H1 (cell line): ENCODE data around the gene PASK. TPM values are rescaled to one million over a fixed set of nuclear protein-coding genes. Genes with fewer than 3 reads are reported as not detected.

Source experiments
- CTCF ChIA-PET: fragments of 300-600 bp; sonication (Branson Sonifier 250); formaldehyde crosslinking; loops from one replicate; lab custom pipeline; 2021; ENCODE audit not compliant: partially characterized antibody; lab: Charles Lee
- POLR2A ChIA-PET: fragments of 300-600 bp; sonication (Branson Sonifier 250); formaldehyde crosslinking; loops from one replicate; lab custom pipeline; 2021; ENCODE audit warnings: inconsistent platforms; ENCODE audit not compliant: partially characterized antibody; lab: Charles Lee
- DNase-seq, 2 experiments: peaks; one replicate each; pipeline versions ENCODE4 v3.0.0 to v3.0.0-alpha.2; 2010 to 2022; ENCODE audit warnings: low spot score in 2 of 2, low read depth in 1 of 2, mixed read lengths in 1 of 2
- FAIRE-seq: peaks from 2 replicates; lab custom pipeline; 2011; peaks lifted over from hg19 to GRCh38; lab: Jason Lieb, UNC
- H2AFZ ChIP-seq: 2 replicates; pipeline ENCODE4 v1.8.1; 2012; ENCODE audit warnings: low read length, inconsistent platforms
- H2AK5ac ChIP-seq: 2 replicates; pipeline ENCODE4 v1.6.1; 2013; ENCODE audit warnings: low read depth, low read length
- H2BK120ac ChIP-seq: replicated peaks from 2 replicates; pipeline ENCODE3; 2013; ENCODE audit warnings: low read depth, low read length, inconsistent platforms
- H2BK12ac ChIP-seq: 2 replicates; pipeline ENCODE4 v1.6.1; 2013; ENCODE audit warnings: low read depth, low read length
- H2BK15ac ChIP-seq: 2 replicates; pipeline ENCODE4 v1.6.1; 2013; ENCODE audit warnings: low read length
- H2BK20ac ChIP-seq: 2 replicates; pipeline ENCODE4 v1.6.1; 2013; ENCODE audit warnings: low read length
- H2BK5ac ChIP-seq: 2 replicates; pipeline ENCODE4 v1.6.1; 2013; ENCODE audit warnings: low read depth, low read length
- H3K14ac ChIP-seq: 2 replicates; pipeline ENCODE4 v1.6.1; 2013; ENCODE audit warnings: inconsistent platforms; ENCODE audit not compliant: insufficient read length
- H3K18ac ChIP-seq: 2 replicates; pipeline ENCODE4 v1.6.1; 2013; ENCODE audit warnings: low read length; ENCODE audit errors: extremely low read depth
- H3K23ac ChIP-seq: 2 replicates; pipeline ENCODE4 v1.6.1; 2013; ENCODE audit warnings: inconsistent platforms; ENCODE audit not compliant: insufficient read length
- H3K23me2 ChIP-seq: 2 replicates; pipeline ENCODE4 v1.6.1; 2013; ENCODE audit warnings: low read depth, low read length
- H3K27ac ChIP-seq: 2 replicates; pipeline ENCODE4 v1.6.1; 2011; ENCODE audit warnings: low read depth, low read length, inconsistent platforms
- H3K27me3 ChIP-seq, 4 experiments: replicated peaks in 1 of 4; 1 replicate in 1 of 4; 2 replicates in 3 of 4; pipeline versions ENCODE4 v1.6.1 to v1.8.1; 2011 to 2013; ENCODE audit warnings: low read length in 3 of 4, mild to moderate bottlenecking in 3 of 4, inconsistent platforms in 2 of 4, mixed read lengths in 2 of 4, moderate library complexity in 1 of 4; ENCODE audit not compliant: control insufficient read depth in 3 of 4, insufficient read depth in 3 of 4; ENCODE audit errors: extremely low read depth in 1 of 4
- H3K36me3 ChIP-seq, 4 experiments: 2 replicates each; pipeline versions ENCODE4 v1.6.1 to v1.8.1; 2011 to 2013; ENCODE audit warnings: mild to moderate bottlenecking in 4 of 4, low read length in 3 of 4, moderate library complexity in 2 of 4, control low read depth in 1 of 4, inconsistent platforms in 1 of 4; ENCODE audit not compliant: insufficient read depth in 4 of 4, control insufficient read depth in 2 of 4
- H3K4ac ChIP-seq: replicated peaks from 2 replicates; pipeline ENCODE3; 2013; ENCODE audit warnings: low read length, low read depth, mixed read lengths, inconsistent platforms; ENCODE audit not compliant: insufficient read length
- H3K4me1 ChIP-seq, 4 experiments: replicated peaks in 1 of 4; 1 replicate in 1 of 4; 2 replicates in 3 of 4; pipeline versions ENCODE4 v1.6.1 to v1.8.1; 2011 to 2013; ENCODE audit warnings: low read length in 3 of 4, inconsistent platforms in 2 of 4, mixed read lengths in 1 of 4; ENCODE audit not compliant: insufficient read depth in 4 of 4, control insufficient read depth in 3 of 4
- H3K4me2 ChIP-seq, 2 experiments: 2 replicates each; pipeline versions ENCODE4 v1.6.1 to v1.8.1; 2011 to 2013; ENCODE audit warnings: low read depth in 2 of 2, low read length in 2 of 2, control low read depth in 1 of 2, inconsistent platforms in 1 of 2, mild to moderate bottlenecking in 1 of 2; ENCODE audit not compliant: insufficient read depth in 1 of 2
- H3K4me3 ChIP-seq, 4 experiments: fragments of 200-600, 300-600 bp in 1 of 4; sonication (generic), shearing (Covaris generic), sonication (Bioruptor Twin) in 1 of 4; 2 replicates each; pipeline versions ENCODE4 v1.5.1 to v1.8.1; 2011 to 2016; ENCODE audit warnings: low read length in 4 of 4, low read depth in 3 of 4, control low read depth in 2 of 4, inconsistent platforms in 2 of 4, mild to moderate bottlenecking in 2 of 4, mixed read lengths in 1 of 4, moderate library complexity in 1 of 4; ENCODE audit not compliant: insufficient read depth in 2 of 4; ENCODE audit errors: extremely low read depth in 1 of 4
- H3K56ac ChIP-seq: replicated peaks from 2 replicates; pipeline ENCODE3; 2013; ENCODE audit warnings: low read depth, mild to moderate bottlenecking, mixed read lengths, low read length, inconsistent platforms; ENCODE audit not compliant: insufficient read length
- H3K79me1 ChIP-seq: 2 replicates; pipeline ENCODE4 v1.6.1; 2013; ENCODE audit warnings: low read depth, low read length, control low read depth
- H3K79me2 ChIP-seq, 2 experiments: 2 replicates each; pipeline versions ENCODE4 v1.6.1 to v1.8.1; 2012 to 2013; ENCODE audit warnings: low read length in 2 of 2, mild to moderate bottlenecking in 2 of 2, inconsistent platforms in 1 of 2; ENCODE audit not compliant: insufficient read depth in 2 of 2, control insufficient read depth in 1 of 2
- H3K9ac ChIP-seq, 4 experiments: replicated peaks in 1 of 4; 1 replicate in 1 of 4; 2 replicates in 3 of 4; pipeline versions ENCODE4 v1.6.1 to v1.8.1; 2011 to 2013; ENCODE audit warnings: low read depth in 3 of 4, low read length in 3 of 4, control low read depth in 2 of 4, mild to moderate bottlenecking in 2 of 4, moderate library complexity in 2 of 4, inconsistent platforms in 1 of 4; ENCODE audit errors: extremely low read depth in 1 of 4
- H3K9me3 ChIP-seq, 2 experiments: 2 replicates each; pipeline versions ENCODE4 v1.6.1 to v1.8.1; 2012 to 2013; ENCODE audit warnings: mild to moderate bottlenecking in 2 of 2, moderate library complexity in 2 of 2, control low read depth in 1 of 2, inconsistent platforms in 1 of 2, low read depth in 1 of 2, low read length in 1 of 2, mixed read lengths in 1 of 2; ENCODE audit not compliant: insufficient read depth in 2 of 2
- H4K20me1 ChIP-seq, 2 experiments: replicated peaks in 1 of 2; 2 replicates each; pipeline versions ENCODE3 to v1.8.1; 2011 to 2013; ENCODE audit warnings: inconsistent platforms in 2 of 2, low read length in 2 of 2, mild to moderate bottlenecking in 1 of 2; ENCODE audit not compliant: insufficient read depth in 2 of 2, control insufficient read depth in 1 of 2
- H4K5ac ChIP-seq: 2 replicates; pipeline ENCODE4 v1.6.1; 2013; ENCODE audit warnings: low read length, low read depth, mixed read lengths, inconsistent platforms; ENCODE audit not compliant: insufficient read length
- H4K8ac ChIP-seq: 2 replicates; pipeline ENCODE4 v1.8.0; 2013; ENCODE audit warnings: mild to moderate bottlenecking, moderate library complexity, low read length, inconsistent platforms; ENCODE audit not compliant: insufficient read depth; ENCODE audit errors: extremely low read depth
- H4K91ac ChIP-seq: replicated peaks from 2 replicates; pipeline ENCODE3; 2013; ENCODE audit warnings: low read length, mixed read lengths, inconsistent platforms; ENCODE audit not compliant: insufficient read length
- ASH2L ChIP-seq: fragments of 200-600, 300-600 bp; sonication (generic); IDR thresholded peaks from one replicate; pipeline ENCODE4 v1.7.1; 2017; ENCODE audit warnings: low read length
- CREB1 ChIP-seq: IDR thresholded peaks from 2 replicates; pipeline ENCODE4 v1.6.1; 2012; ENCODE audit warnings: inconsistent platforms
- EGR1 ChIP-seq: IDR thresholded peaks from 2 replicates; pipeline ENCODE4 v1.6.1; 2011; ENCODE audit warnings: low read depth, low read length, borderline replicate concordance
- EZH2 ChIP-seq: fragments of 200-600 bp; sonication (generic); IDR thresholded peaks from 2 replicates; pipeline ENCODE4 v1.7.1; 2012; ENCODE audit warnings: low read depth, mild to moderate bottlenecking, moderate library complexity, low read length, inconsistent platforms; ENCODE audit not compliant: severe bottlenecking
- HDAC2 ChIP-seq, 2 experiments: fragments of 300-600 bp in 1 of 2; sonication (generic) in 1 of 2; IDR thresholded peaks; 2 replicates each; pipeline ENCODE4 v1.6.1; 2011 to 2012; ENCODE audit warnings: low read depth in 2 of 2, low read length in 2 of 2, mild to moderate bottlenecking in 2 of 2, moderate library complexity in 2 of 2, borderline replicate concordance in 1 of 2, inconsistent platforms in 1 of 2
- KDM1A ChIP-seq: fragments of 200-600, 300-600 bp; sonication (generic); IDR thresholded peaks from 2 replicates; pipeline ENCODE4 v1.7.1; 2016; ENCODE audit warnings: mild to moderate bottlenecking, low read length, borderline replicate concordance
- RBBP5 ChIP-seq: IDR thresholded peaks from 2 replicates; pipeline ENCODE4 v1.7.1; 2012; ENCODE audit warnings: low read depth, mild to moderate bottlenecking, inconsistent platforms, low read length, moderate library complexity, borderline replicate concordance
- RFX5 ChIP-seq: IDR thresholded peaks from 2 replicates; pipeline ENCODE4 v1.6.1; 2011; ENCODE audit warnings: low read depth, low read length, improper control_type of control experiment, borderline replicate concordance
- RXRA ChIP-seq: IDR thresholded peaks from 2 replicates; pipeline ENCODE4 v1.6.1; 2011; ENCODE audit warnings: low read depth, mild to moderate bottlenecking, low read length, moderate library complexity; ENCODE audit not compliant: insufficient read depth
- SIX5 ChIP-seq: IDR thresholded peaks from 2 replicates; pipeline ENCODE4 v1.6.1; 2011; ENCODE audit warnings: mild to moderate bottlenecking, low read depth, low read length
- SP4 ChIP-seq: IDR thresholded peaks from 2 replicates; pipeline ENCODE4 v1.6.1; 2012; ENCODE audit warnings: low read length, inconsistent platforms
- TAF1 ChIP-seq: IDR thresholded peaks from 2 replicates; pipeline ENCODE4 v1.6.1; 2011; ENCODE audit warnings: mild to moderate bottlenecking, low read depth, low read length
- TBP ChIP-seq: IDR thresholded peaks from 2 replicates; pipeline ENCODE4 v1.6.1; 2011; ENCODE audit warnings: low read depth, low read length, improper control_type of control experiment
- TCF12 ChIP-seq: IDR thresholded peaks from 2 replicates; pipeline ENCODE4 v1.6.1; 2011; ENCODE audit warnings: low read depth, mild to moderate bottlenecking, low read length
- TEAD4 ChIP-seq: IDR thresholded peaks from 2 replicates; pipeline ENCODE4 v1.6.1; 2012; ENCODE audit warnings: low read depth, low read length, inconsistent platforms, mixed read lengths
- WGBS, 2 experiments: shearing (Covaris generic) in 1 of 2; methylation state at CpG; one replicate each; pipeline versions ENCODE4 v1.1.6 to v1.1.7; 2013 to 2015; ENCODE audit warnings: low lambda C conversion rate in 2 of 2, mixed read lengths in 2 of 2, inconsistent platforms in 1 of 2, low coverage in 1 of 2, missing lambda C conversion rate in 1 of 2; ENCODE audit not compliant: insufficient replicate concordance in 2 of 2, insufficient coverage in 1 of 2, insufficient read length in 1 of 2; ENCODE audit errors: extremely low coverage in 1 of 2, missing lambda C conversion rate in 1 of 2; 5-methylcytosine and 5-hydroxymethylcytosine counted together
- polyA plus RNA-seq, 7 experiments: library from polyadenylated mRNA; depleted of rRNA in 3 of 7; stranded (reverse) in 5 of 7; unstranded in 2 of 7; fragments of >200 nt in 5 of 7; fragments of 200-250 nt in 2 of 7; gene quantifications; 1 replicate in 5 of 7; 2 replicates in 1 of 7; 4 replicates in 1 of 7; pipeline versions ENCODE4 v1.2.1 to v1.2.3, GENCODE V29; 2011 to 2013; ENCODE audit warnings: missing spikeins in 2 of 7, mixed read lengths in 2 of 7
- total RNA-seq: library from RNA; stranded (reverse); fragmentation: NEBNext Ultra II Directional; extraction: Animal tissue kit (Norgen Biotek cat#: 25700); gene quantifications from 2 replicates; pipeline ENCODE4 v1.2.1, GENCODE V29; 2021

The PASK gene
- total and polyA plus RNA-seq, 2 of the 8 experiments (the other 6 are each of a cell fraction or from before 2014, with no cell fraction given) = 20.5 to 66.1 TPM

- peak overlapping the region; percentile 85 to 94 (median 92) for H3K4me3 ChIP-seq
- H3K4ac ChIP-seq = no peak overlapping the region
- H4K8ac ChIP-seq = no peak overlapping the region
- 63% methylated on average over 5 of the region's 5 CpGs; no CpG with 5 or more reads in 1 of the 2 experiments for WGBS, 2 experiments
- 0 out of 2 replicates have a peak, but pooled peaks cover 4% of the 10 kb centered on the region for H3K79me1 ChIP-seq
- peak overlapping the region; percentile 69 to 78 for H3K4me2 ChIP-seq
- no peak overlapping the region for H3K14ac ChIP-seq
- no peaks in the 10 kb centered on the region for H3K9me3 ChIP-seq
- ChIA-PET POLR2A (interaction anchor here (0.7 to 2.2 kb wide), 5 partner anchors 10 to 1830 kb away, joined by 3 to 10 read pairs (median 4); partner anchors contain the start of genes PASK and PPP1R7), CTCF (no interaction called here)
- H2BK5ac ChIP-seq = no peak overlapping the region
- no peak overlapping the region for H3K27ac ChIP-seq
- H2BK120ac ChIP-seq = no peak overlapping the region
- no peak for DNase-seq
- H3K56ac ChIP-seq = no peak overlapping the region
- no peak for FAIRE-seq
- no peak overlapping the region for H4K91ac ChIP-seq
- peaks cover 0 to 11% of the 10 kb centered on the region in 2 experiments for H4K20me1 ChIP-seq
- no peaks in the 10 kb centered on the region for H3K27me3 ChIP-seq
- peak overlapping the region in 1 of 4 experiments; percentile 76; a peak in 1 of 7 replicates for H3K9ac ChIP-seq
- H3K79me2 ChIP-seq = peaks cover 0 to 26% of the 10 kb centered on the region in 2 experiments; a peak in 2 of 4 replicates
- no peak overlapping the region for H2BK12ac ChIP-seq
- H4K5ac ChIP-seq = no peak overlapping the region
- H3K23me2 ChIP-seq = peaks cover 3% of the 10 kb centered on the region; the same call in 1 of the 2 replicates
- H2BK20ac ChIP-seq = no peak overlapping the region
- H3K4me1 ChIP-seq = peaks cover 0 to 5% (median 0%) of the 10 kb centered on the region in 4 experiments; a peak in 2 of 7 replicates
- H2AK5ac ChIP-seq = no peak overlapping the region
- 0 out of 2 replicates have a peak overlapping the region, but pooled peaks have one; percentile 92 for H2AFZ ChIP-seq
- peaks cover 0 to 17% (median 7%) of the 10 kb centered on the region in 4 experiments; a peak in 6 of 8 replicates for H3K36me3 ChIP-seq
- no peak overlapping the region for H3K23ac ChIP-seq
- H2BK15ac ChIP-seq = no peak overlapping the region
- H3K18ac ChIP-seq = no peak overlapping the region
- TF ChIP-seq RBBP5 (no peak), TBP (no peak), EGR1 (no peak), HDAC2 (IDR thresholded peaks at IDR 0.05; ENCODE audit: borderline replicate concordance in 1 of 2, low read depth in 2 of 2, low read length in 2 of 2) (no peak), TEAD4 (no peak), KDM1A (no peak), SP4 (no peak), RXRA (no peak), ASH2L (no peak), SIX5 (no peak), TAF1 (no peak), TCF12 (no peak), RFX5 (no peak), EZH2 (no peak), CREB1 (no peak)
Measured at GRCh38 chr2:241103176-241103595, 46.1 kb downstream of the PASK start.
